ENCODE results near the gene PPP3CA. TPM values are rescaled to one million over a fixed set of nuclear protein-coding genes. Genes with fewer than 3 reads are reported as not detected.

PPP3CA gene
- total RNA-seq, 1 experiment from 2014 or later = 133 TPM

DNA sequence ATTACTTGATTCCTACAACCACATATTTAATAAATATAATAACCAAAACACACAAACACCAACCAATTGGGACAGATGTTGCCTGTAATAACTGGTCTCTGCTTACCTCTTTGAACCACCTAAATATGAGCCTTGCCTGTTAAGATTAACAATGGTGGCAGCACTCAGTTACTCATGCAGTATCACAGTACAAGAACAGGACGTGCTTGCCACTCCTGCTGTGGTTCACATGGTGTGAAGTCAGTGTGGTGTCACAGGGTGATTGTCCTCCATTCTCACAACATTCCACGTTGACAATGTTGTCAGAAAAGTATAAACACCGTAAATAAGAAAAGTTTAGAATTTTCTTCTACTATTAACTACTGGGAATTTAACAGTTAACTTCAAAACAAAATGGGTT lies 365.0 kb downstream of the PPP3CA start:
- no peaks in the 10 kb centered on the region for H3K27me3 ChIP-seq (ENCODE audit: insufficient read depth, low read length)
- peak overlapping the region; percentile 38 for H2AFZ ChIP-seq (ENCODE audit: low read depth, low read length, poor library complexity, severe bottlenecking)
- no peaks in the 10 kb centered on the region for H3K9me3 ChIP-seq (ENCODE audit: control insufficient read depth in 1 of 2, insufficient read depth in 1 of 2, low read depth in 1 of 2, low read length in 2 of 2)
- no peaks in the 10 kb centered on the region for H4K20me1 ChIP-seq (ENCODE audit: insufficient read depth)
- no peak for TF ChIP-seq SIN3A (IDR thresholded peaks at IDR 0.05; ENCODE audit: low read depth)
- TF ChIP-seq, protein P1, sequence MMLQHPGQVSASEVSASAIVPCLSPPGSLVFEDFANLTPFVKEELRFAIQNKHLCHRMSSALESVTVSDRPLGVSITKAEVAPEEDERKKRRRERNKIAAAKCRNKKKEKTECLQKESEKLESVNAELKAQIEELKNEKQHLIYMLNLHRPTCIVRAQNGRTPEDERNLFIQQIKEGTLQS (IDR thresholded peaks at IDR 0.05) = no peak
- no peak for TF ChIP-seq ZFX (IDR thresholded peaks at IDR 0.05)
- no peak for TF ChIP-seq YY1 (IDR thresholded peaks at IDR 0.05; ENCODE audit: extremely low read depth, insufficient replicate concordance, low read depth, low read length)
- TF ChIP-seq, protein P2, sequence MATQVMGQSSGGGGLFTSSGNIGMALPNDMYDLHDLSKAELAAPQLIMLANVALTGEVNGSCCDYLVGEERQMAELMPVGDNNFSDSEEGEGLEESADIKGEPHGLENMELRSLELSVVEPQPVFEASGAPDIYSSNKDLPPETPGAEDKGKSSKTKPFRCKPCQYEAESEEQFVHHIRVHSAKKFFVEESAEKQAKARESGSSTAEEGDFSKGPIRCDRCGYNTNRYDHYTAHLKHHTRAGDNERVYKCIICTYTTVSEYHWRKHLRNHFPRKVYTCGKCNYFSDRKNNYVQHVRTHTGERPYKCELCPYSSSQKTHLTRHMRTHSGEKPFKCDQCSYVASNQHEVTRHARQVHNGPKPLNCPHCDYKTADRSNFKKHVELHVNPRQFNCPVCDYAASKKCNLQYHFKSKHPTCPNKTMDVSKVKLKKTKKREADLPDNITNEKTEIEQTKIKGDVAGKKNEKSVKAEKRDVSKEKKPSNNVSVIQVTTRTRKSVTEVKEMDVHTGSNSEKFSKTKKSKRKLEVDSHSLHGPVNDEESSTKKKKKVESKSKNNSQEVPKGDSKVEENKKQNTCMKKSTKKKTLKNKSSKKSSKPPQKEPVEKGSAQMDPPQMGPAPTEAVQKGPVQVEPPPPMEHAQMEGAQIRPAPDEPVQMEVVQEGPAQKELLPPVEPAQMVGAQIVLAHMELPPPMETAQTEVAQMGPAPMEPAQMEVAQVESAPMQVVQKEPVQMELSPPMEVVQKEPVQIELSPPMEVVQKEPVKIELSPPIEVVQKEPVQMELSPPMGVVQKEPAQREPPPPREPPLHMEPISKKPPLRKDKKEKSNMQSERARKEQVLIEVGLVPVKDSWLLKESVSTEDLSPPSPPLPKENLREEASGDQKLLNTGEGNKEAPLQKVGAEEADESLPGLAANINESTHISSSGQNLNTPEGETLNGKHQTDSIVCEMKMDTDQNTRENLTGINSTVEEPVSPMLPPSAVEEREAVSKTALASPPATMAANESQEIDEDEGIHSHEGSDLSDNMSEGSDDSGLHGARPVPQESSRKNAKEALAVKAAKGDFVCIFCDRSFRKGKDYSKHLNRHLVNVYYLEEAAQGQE (IDR thresholded peaks at IDR 0.05; ENCODE audit: low read depth) = no peak
- TF ChIP-seq EZH2 (IDR thresholded peaks at IDR 0.05) = no peak
- no peak for TF ChIP-seq POLR2A (IDR thresholded peaks at IDR 0.05; ENCODE audit: borderline replicate concordance, extremely low read depth, insufficient read depth, insufficient read length)
- no peak for TF ChIP-seq CBX3 (IDR thresholded peaks at IDR 0.05; ENCODE audit: low read depth)
- no peak for TF ChIP-seq POLR2AphosphoS5 (IDR thresholded peaks at IDR 0.05; ENCODE audit: low read depth, low read length)
- no peak for TF ChIP-seq ELF1 (IDR thresholded peaks at IDR 0.05; ENCODE audit: borderline replicate concordance, low read depth)
- no peak for TF ChIP-seq ZNF274 (IDR thresholded peaks at IDR 0.05; ENCODE audit: low read depth, low read length)
- TF ChIP-seq CEBPB (IDR thresholded peaks at IDR 0.05; ENCODE audit: low read depth) = no peak
- no peak for TF ChIP-seq TCF7L2 (IDR thresholded peaks at IDR 0.05; ENCODE audit: borderline replicate concordance, extremely low read depth, insufficient read depth, insufficient read length)
- no peaks in the 10 kb centered on the region for H3K79me2 ChIP-seq (ENCODE audit: insufficient read depth, low read length)
- H3K4me3 ChIP-seq (replicated peaks in 1 of 2; ENCODE audit: low read depth in 1 of 2, low read length in 2 of 2) = no peak overlapping the region
- peaks cover 0 to 13% of the 10 kb centered on the region in 2 experiments; a peak in 2 of 4 replicates for H3K4me1 ChIP-seq (ENCODE audit: control insufficient read depth in 1 of 2, insufficient read depth in 2 of 2, low read length in 2 of 2)
- H3K36me3 ChIP-seq (ENCODE audit: control insufficient read depth in 1 of 2, insufficient read depth in 2 of 2, low read length in 2 of 2) = no peaks in the 10 kb centered on the region
- DNase-seq (ENCODE audit: low read depth, low spot score) = no peak
- BruUV-seq (replicated peaks) = no TSS peak
- H3K4me2 ChIP-seq (ENCODE audit: low read length) = no peak overlapping the region
- ChIA-PET CTCF (no interaction called here), POLR2A (no interaction called here), RAD21 (ENCODE audit: low non-redundant PET in 1 of 2, low total read pairs in 2 of 2, uncharacterized antibody in 2 of 2, unreplicated experiment in 2 of 2) (no interaction called here)
- no peak overlapping the region for H3K9ac ChIP-seq (ENCODE audit: low read length)
- H3K27ac ChIP-seq (ENCODE audit: low read depth, low read length) = no peak overlapping the region
- intact Hi-C loops (cut with micrococcal nuclease) = no loop called here
- ATAC-seq = no peak
- peaks cover 6% of the 10 kb centered on the region; the same call in 1 of the 2 replicates for H3K9me2 ChIP-seq (ENCODE audit: insufficient read depth)

Measured in HCT116 (cell line).